GM10266 (cell line): ENCODE measurements around the gene PPP2R2C.

Experiments
- DNase-seq: peaks from one replicate; pipeline ENCODE4 v3.0.0; 2012; ENCODE audit errors: extremely low spot score
- CTCF ChIP-seq: IDR thresholded peaks from 2 replicates; pipeline ENCODE4 v1.5.1; 2012; ENCODE audit warnings: mild to moderate bottlenecking, low read depth; ENCODE audit not compliant: control insufficient read depth, insufficient read depth; ENCODE audit errors: missing control alignments

The PPP2R2C gene

GRCh38 chr4:6448476-6449170 lies 23.8 kb downstream of the PPP2R2C start:
- TF ChIP-seq CTCF, result no peak
- DNase-seq, result no peak

GRCh38 chr4:6447672-6448171 lies 24.7 kb downstream of the PPP2R2C start:
- no peak for TF ChIP-seq CTCF
- DNase-seq, result no peak

GRCh38 chr4:6446538-6447451 lies 25.6 kb downstream of the PPP2R2C start:
- DNase-seq, result no peak
- no peak for TF ChIP-seq CTCF

DNA sequence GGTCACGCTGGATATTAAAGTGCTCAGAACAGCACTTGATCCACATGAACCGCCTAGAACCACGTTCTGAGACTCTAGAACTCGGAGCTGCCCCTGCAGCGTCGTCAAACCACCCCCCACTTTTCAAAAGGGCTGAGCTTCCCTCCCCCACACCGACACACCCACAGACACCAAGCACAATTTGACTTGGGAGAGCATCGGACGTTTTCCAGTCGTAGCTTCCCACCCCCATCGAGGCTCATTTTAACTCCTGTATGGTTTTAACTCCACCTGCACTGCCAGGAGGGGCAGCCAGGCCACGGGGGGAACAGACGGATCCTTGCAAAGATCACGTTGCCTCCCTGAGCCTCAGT lies 26.3 kb downstream of the PPP2R2C start:
- no peak for DNase-seq
- no peak for TF ChIP-seq CTCF

GRCh38 chr4:6445403-6446129 lies 26.8 kb downstream of the PPP2R2C start:
- no peak for TF ChIP-seq CTCF
- DNase-seq, result no peak

DNA sequence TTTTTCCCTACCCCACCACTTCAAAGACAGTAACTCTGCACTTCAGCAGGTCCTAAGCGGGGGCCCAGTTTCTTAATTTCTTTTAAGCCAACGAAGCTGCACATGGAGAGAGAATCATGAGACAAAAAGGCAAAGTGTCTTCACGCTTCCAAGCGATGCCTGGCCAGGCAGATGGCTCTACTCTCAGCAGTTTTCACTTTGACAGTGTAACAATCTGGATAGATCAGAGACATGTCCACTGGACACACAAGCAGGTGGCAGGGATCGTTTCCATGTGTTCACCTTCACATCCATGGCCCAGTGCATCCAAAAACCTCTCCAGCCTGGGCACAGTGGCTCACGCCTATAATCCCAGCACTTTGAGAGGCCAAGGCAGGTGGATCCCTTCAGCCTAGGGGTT lies 27.8 kb downstream of the PPP2R2C start:
- TF ChIP-seq CTCF, result no peak
- DNase-seq, result no peak
